OCI-M2 (cell line): ENCODE data around the gene SFXN4.
A peak's percentile ranks its signal among the peaks of the same experiment; 100 is the strongest.
"Not testable (repeated sequence)": the region's sequence is repeated elsewhere in the genome, so short reads cannot be mapped to it uniquely, and the experiment has no call there.

Source experiments
- DNase-seq: peaks from one replicate; lab custom pipeline; 2025; ENCODE audit not compliant: unreplicated experiment; lab: John Stamatoyannopoulos, UW

The SFXN4 gene

DNA sequence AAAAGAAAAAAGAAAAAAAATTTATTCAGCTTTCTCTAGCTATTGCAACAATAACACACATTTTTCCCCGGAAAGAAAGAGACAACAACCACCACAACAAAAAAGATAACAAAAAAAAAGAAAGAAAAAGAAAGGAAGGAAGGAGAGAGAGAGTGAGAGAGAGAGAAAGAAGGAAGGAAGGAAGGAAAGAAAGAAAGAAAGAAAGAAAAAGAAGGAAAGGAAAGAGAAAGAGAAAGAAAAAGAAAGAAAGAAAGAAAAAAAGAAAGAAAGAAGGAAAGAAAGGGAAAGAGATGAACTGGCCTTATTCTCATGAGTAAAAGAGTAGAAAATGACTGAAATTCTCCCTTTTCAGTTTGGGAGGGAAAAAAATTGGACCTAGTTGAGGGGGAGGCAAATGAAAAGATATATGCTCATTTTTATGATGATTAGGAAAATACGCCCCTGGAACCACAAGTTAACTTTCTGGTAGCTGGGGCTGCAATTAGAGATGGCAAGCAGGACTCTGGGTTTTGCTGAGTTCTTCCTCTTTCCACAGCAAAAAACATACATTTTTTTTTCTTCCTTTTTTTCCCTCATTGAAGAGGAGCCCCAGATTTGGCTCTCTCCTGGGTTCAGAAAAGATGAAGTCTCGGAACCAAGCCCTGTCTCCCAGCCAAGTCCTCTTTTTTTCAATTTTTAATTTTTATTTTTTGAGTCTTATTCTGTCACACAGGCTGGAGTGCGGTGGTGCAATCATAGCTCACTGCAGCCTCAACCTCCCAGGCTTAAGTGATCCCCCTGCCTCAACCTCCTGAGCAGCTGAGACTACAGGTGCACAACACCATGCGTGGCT, 25.7 kb upstream of the SFXN4 start:
- DNase-seq: no peak

DNA sequence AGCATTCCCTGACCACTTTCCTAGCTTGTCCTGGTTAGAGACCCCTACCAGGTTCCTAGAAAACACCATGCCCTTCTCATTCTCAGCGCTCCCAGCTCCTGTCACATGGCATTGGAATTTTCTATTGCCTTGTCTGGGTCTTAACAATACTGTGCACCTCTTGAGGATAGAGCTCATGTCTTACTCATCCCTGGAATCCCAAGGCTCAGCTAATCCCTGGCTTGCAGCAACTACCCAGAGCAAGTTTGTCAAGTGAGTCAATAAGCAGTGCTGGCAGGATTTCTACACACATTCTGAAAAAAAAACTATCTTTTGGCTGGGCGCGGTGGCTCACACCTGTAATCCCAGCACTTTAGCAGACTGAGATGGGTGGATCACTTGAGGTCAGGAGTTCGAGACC, 24.8 kb upstream of the SFXN4 start:
- DNase-seq: no peak

DNA sequence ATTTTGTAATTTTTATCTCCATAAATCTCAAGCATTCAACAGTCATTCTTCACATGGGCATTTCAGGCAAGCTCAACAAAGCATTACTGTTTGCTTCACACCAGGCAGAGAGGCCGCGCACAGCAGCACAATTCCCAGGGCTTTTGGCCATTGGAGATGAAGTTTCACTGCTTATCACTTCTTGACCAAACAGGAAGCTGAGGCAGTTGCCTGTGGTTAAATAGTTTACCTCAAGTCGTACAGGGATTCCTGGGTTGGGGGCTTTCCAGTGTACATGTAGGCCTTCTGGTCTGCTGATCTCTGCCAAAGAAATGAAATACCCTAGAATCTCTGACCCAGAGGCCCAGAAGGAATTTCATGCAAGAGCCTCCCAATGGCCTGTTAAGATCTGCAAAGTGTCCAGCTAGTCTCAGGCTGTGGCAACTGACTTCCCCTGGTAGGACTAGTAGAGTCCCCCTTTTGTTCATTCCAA, 24.3 kb upstream of the SFXN4 start:
- DNase-seq: peak; percentile 42

DNA sequence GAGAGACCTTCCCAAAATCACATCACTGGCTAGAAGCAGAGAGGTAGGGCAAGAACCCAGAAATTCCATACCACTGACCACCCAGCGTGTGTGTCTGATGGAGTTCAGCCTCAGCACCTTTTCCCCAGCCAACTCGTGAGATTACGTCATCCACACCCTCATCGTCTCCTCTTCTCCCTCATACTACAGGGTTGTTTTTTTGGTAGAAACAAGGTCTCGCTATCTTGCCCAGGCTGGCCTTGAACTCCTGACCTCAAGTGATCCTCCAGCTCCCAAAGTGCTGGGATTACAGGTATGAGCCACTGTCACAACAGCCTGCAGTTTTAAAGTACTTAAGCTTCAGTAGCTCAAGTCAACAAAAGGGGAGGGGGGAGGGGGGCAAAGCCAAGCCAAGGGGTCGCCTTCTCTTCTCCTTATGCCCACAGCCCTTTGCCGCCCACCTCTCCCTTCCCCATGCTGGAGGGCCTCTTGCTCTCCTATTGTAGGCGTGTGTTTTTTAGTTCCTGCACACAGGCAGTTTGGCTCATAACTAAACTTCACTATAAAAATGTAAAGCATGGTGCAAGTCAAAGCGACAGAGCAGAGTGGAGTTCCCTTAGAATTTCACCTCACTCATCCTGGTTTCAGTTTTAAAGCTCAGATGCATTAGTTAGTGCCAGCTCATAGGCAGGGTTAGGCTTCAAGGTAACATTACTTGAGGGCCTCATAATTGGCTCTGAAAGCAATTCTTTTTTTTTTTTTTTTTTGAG, 18.3 kb upstream of the SFXN4 start:
- DNase-seq: no peak

DNA sequence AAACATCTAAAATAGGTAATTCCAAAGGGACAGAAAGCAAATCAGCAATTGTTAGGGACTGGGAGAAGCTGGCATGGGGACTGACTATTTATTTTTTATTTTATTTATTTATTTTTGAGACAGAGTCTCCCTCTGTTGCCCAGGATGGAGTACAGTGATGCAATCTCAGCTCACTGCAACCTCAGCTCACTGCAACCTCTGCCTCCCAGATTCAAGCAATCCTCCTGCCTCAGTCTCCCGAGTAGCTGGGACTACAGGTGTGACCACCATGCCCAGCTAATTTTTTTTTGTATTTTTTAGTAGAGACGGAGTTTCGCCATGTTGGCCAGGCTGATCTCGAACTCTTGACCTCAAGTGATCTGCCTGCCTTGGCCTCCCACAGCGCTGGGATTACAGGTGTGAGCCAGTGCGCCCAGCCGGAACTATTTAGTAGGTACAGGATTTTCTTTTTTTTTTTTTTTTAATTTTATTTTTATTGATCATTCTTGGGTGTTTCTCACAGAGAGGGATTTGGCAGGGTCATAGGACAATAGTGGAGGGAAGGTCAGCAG, 15.4 kb upstream of the SFXN4 start:
- not testable (repeated sequence) for DNase-seq

DNA sequence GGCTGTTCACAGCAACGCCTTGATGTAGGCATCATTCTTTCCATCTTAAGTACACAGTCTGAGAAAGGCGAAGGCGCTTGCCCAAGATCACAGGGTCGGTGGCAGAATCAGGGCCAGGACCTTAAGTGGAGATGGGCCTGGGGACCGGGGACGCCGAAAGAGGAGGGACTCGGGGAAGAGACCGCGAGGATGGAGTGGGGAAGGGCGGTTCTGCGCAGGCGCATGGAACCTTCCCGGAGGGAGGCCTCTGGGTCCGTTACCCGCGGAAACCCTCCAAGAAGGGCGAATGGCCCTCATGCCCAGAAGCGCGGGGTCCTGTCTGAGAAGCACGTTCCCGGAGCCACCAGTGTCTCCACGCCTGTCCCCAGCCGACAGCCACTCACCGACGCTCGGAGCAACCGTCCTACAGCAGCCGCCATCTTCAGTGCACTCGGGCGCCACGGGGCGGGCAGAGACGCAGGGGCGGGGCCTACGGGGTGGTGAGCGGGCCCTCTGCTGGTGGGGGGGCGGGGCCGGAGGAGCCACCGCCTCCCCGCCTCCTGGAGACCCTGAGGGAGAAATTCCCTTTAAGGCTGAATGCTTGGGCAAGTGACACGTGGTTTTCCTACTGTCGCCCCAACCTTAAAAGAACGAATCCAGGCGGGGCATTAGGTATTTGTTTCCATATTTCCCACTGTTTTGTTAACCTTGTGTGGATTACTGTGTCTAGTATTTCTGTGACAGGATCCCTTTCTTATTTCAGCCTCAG, 13.0 kb upstream of the SFXN4 start, which contains the start of gene PRDX3:
PRDX3 (minus strand) TSS at position 441 of the 748 bp plus-strand sequence; CDS start at position 419, 22 bp downstream.
- peak; percentile 63 for DNase-seq

DNA sequence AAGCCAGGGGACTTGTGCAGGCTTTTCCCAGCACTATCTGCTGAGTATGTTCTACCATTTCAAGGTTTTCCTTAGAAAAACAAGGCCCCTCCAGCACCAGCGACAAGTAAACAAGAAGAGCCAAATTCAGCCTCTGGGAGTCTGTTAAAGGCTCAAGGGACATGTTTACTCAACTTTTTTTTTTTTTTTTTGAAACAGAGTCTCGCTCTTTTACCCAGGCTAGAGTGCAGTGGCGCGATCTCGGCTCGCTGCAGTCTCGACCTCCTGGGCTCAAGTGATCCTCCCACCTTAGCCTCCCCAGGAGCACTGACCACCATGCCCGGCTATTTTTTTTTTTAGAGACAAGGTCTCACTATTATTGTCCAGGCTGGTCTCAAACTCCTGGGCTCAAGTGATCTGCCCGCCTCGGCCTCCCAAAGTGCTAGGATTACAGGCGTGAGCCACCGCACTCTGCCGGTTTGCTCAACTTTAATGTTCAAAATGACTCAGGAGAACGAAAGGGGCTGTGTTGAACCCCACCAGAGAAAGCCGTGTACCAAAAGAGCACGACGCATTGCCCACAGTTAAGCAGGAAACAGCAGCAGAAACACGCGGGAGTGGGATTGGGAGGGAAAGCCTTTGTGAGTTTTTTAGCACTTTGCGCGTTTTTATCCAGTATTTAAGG, 12.3 kb upstream of the SFXN4 start:
- no peak for DNase-seq

DNA sequence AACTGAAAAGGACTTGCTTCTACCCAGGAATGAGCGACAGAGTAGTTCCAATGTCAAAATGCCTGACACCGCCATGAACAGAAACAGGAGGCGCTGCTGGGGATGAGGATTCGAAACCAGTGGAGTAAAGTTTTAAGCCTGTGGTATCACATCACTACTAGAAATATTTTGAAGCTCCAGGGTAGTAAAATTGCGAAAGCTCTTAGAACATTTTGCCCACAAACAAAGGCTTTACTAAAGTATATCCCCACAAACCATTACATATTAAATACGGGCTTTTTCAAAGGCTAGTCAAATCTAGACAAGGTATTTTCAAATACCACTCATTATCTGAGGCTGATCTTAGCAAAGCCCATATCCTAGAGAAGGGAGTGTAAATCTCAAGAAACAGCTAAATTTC, 10.7 kb upstream of the SFXN4 start:
- no peak for DNase-seq

DNA sequence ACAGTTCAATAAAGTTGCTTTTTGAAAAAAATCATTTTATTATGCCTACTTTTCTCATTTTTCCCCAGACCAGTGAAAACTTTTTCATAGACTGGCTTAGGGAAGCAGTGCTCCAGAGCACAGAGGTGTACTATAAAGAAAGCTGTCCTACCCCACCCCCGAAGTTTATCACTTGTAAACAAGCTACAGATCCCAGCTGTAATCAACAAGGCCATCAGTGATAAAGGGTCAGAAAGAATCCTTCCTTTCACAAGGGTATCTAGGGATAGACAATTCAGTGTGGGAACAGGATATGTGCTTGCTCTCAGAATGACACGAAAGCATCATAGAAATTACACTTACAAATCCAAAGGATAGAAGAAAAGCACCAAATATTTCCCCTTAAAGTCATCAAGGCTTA, 8.6 kb upstream of the SFXN4 start:
- DNase-seq: no peak

DNA sequence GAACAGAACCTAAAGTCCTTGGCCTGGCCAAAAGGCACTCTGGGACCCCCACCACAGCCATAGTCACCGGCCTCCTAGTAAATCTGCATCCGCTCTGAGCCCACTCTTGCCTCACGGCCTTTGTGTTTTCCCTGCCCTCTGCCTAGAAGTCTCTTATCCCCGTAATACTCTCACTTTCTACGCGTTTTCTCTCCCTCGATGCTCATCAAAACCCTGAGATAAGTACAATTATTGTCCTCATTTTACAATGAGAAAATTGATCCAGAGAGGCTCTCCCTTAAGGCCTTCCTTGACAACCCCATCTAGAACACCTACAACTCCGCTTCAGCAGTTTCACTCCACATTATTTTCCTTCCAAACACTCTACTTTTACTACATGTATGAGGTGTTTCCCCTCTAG, 1.5 kb upstream of the SFXN4 start:
- no peak for DNase-seq

DNA sequence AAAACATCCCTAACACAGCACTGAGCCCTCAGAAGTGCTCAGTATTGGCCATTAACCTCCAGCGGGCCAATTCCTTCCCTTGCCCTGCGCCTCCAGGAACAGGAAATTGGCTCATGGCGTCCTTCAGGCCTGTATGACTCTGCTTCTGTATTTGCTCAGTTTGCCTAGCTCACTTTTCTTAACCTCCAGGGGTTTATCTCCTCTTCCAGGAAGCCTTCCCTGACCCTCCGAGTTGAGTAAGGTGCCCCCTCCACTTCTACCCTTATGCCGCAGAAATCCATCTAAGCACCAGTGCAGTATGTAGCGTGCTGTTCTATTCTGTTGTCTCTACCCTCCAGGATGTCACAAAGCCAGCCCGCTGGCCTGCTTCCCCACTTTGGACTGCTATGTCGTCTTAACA, 1.1 kb upstream of the SFXN4 start:
- no peak for DNase-seq

DNA sequence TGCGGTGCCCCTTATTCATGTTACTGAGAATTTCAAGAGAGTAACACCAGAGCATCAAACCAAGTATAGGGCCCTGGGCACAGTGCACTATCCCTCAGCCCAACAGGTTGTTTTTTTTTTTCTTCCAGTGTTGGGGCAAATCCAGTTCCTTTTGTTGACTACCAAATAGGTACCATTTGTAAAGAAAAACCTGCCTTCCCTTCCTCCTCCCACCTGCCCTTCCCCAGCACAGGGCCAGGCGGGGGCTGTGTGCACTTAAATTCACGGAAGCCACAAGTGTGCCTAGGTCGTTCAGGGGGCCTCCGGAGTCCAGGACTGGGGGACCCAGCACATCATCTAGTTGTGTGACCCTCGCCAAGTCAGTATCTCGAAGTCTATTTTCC, 595 bp upstream of the SFXN4 start:
- DNase-seq: no peak

DNA sequence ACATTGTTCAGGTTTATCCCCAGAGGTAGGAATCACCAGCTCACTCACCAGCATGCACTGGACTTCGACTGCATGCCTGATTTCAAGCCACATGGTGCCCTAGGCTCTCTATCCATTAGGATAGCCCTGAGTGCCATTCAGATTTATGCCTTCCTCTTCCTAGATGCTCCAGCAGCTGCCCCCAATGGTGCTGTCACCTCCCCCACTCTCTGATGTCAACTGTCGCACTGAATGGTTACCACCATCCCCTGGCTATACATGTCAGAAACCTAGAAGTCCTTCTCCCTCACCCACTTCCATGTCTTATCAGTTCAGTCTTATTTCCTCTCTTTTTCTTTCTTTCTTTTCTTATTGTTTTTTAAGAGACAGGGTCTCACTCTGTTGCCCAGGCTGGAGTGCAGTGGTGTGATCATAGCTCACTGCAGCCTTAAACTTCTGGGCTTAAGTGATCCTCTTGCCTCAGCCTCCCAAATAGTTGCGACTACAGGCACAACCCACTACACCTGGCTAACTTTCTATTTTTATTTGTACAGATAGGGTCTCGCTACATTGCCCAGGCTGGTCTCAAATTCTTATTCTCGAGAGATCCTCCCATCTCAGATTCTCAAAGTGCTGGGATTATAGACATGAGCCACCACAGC, 2.9 kb downstream of the SFXN4 start:
- no peak for DNase-seq

DNA sequence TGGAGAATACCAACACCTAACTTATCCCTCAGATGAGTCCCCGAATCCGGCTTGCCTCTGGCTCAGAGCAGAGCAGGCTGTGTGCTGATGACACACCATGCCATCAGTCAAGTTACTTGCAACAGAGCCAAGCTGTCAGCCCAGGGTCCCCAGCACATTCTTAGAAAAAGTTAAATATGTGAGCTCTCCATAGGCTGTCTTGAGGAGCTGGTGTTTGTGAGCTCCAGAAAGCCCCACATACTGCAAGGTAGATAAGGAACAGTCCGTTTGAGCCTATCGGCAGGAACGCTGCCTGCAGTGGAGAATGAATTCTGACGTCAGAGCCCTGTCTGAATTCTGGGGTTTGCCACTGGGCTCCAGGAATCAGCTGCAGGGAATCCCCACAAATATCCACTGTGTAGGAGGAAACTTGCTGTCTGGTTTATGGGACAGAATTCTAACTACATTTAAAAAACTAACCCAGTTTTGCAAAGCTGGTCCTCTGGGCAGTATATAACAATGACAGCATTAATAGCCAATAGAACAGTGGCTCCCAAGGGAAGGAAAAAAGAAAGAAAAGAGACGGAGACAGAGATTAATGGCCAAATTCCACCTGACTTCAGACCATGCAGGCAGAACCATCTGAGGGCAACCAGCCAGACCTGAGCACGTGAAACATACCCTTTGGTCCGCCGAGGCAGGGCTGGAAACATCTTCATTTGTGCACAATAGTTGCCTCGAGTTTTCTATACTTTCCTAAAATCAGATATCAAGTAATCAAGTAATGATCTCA, 3.6 kb downstream of the SFXN4 start:
- DNase-seq: no peak

DNA sequence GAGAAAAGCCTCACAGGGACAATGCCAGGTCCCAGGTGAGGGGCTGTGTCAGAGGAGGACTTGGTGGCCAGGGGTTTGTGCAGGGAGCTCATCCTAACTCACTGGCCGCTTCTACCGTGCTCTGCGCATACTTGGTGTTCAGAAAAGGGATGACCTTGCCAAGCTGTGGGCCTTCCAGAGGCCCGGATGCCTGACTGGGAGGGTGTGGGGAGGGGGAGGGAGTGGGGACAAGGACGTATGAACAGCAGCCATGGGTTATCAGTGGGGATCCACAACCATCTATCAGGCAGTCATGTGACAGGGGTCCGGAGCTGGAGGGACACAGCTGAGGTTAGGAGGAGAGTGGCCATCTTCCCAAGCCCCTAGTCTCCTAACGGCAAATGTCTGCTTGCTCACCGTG, 6.2 kb downstream of the SFXN4 start:
- DNase-seq: no peak

DNA sequence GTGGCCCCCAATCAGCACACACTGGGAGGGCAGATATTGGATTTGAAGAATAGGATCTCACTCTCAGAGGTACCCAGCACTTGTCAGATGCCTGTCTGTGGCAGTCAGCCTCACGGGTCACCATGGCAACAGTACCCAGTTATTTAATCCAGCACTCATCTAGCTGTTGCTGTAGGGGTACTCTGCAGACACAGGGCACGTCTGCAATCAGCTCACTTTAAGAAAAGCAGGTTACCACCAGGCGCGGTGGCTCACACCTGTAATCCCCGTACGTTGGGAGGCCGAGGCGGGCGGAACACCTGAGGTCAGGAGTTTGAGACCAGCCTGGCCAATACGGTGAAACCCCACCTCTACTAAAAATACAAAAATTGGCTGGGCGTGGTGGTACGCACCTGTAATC, 11.9 kb downstream of the SFXN4 start:
- DNase-seq: no peak

DNA sequence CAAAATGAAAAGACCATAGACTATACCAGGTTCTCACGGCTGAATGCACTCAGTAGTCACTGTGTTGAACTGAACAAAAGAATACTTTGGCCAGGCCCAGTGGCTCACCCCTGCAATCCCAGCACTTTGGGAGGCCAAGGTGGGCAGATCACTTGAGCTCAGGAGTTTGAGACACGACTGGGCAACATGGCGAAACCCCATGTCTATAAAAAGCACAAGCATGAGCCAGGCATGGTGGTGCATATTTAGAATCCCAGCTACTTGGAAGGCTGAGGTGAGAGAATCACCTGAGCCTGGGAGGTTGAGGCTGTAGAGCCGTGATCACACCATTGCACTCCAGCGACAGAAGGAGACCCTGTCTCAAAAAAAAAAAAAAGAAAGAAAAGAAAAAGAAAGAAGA, 12.5 kb downstream of the SFXN4 start:
- DNase-seq: no peak

DNA sequence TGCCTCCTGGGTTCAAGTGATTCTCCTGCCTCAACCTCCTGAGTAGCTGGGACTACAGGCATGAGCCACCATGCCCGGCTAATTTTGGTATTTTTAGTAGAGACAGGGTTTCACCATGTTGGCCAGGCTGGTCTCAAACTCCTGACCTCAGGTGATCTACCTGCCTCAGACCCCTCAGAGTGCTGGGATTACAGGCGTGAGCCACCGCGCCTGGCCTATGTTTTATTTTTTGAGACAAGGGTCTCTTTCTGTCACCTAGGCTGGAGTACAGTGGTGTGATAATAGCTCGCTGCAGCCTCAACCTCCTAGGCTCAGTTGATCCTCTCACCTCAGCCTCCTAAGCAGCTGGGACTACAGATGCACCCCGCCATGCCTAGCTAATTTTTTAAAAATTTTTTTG, 13.9 kb downstream of the SFXN4 start:
- not testable (repeated sequence) for DNase-seq

DNA sequence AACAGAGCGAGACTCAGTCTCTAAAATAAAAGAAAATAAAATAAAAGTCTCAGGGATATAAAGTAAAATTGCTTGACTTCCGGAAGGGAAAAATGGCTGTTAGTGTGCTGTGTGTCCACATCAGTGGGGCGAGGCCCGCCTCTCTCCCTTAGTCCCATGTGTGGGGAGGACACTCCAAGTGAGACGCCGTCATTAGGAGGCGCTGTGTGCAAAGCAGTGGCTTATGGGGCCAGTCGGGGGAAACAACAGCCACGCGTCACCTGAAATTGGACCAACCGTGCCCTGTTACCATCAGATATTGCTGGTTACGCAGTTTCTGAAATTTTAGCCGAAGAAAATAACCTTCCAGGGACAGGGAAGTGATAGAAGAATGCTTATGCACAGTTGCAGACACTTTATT, 15.8 kb downstream of the SFXN4 start:
- no peak for DNase-seq

DNA sequence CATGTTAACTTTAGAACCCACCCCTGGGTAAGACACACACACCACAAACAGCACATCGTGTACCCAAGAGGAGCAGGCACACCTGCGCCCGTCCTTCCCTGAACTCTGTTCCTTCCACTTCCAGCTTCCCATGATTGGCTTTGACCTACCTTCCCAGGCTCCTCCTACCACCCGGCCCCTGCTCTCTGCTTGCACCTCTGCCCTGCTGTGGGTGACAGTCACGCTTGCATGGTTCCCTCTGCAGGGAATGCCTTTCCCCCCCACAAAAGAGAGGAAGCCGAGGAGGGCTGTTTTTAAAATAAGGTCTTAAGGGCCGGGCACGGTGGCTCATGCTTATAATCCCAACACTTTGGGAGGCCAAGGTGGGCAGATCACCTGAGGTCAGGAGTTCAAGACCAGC, 16.4 kb downstream of the SFXN4 start:
- no peak for DNase-seq
